GM10847 (cell line): Measurements from ENCODE around the gene LRRC71.

Experiments
- POLR2A ChIP-seq: IDR thresholded peaks from 2 replicates; pipeline ENCODE4 v1.6.1; 2011; ENCODE audit not compliant: insufficient read length; ENCODE audit errors: extremely low read depth

The LRRC71 gene

GRCh38 chr1:156928043-156928602, 7.7 kb downstream of the LRRC71 start:
- TF ChIP-seq POLR2A = no peak

- TF ChIP-seq POLR2A = no peak
These were observed 9.3 kb downstream of the LRRC71 start for GRCh38 chr1:156929596-156930238.

- TF ChIP-seq POLR2A = no peak
These were observed 10.1 kb downstream of the LRRC71 start for GRCh38 chr1:156930483-156930882.

DNA sequence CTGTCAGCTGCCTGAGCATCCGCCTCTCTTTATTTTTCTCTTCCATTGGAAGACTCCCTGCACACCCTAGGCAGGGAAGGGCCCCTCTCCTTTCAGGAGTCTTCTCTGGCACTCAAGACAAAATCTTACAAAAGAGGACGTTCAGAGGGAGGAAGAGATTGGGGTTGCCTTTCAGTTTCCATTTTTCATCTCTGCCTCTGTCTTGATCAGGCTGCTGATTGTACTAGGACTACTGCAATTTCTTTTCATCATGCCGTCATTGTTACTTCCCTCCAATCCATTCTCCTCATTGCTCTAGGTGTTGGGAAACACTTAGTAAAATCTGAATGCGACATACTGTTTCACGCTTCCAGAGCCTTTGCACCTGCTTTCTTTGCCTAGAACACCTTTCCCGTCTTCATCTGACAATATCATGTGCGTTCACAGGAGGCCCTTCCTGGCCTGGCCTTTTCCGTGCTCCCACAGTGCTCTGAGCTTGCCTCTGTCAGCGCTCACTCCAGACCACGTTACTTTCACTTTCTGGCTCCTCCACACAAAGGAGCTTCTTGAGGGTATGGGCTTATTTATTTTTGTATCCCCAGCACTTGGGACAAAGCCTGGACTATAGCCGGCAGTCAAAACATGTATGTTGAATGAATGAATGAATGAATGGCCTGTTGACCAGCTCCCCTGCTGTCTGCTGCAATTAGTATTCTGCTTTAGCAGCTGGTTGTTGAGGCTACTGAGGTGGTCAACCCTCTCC, 10.9 kb downstream of the LRRC71 start:
- TF ChIP-seq POLR2A = no peak

- TF ChIP-seq POLR2A = no peak
These were observed 11.7 kb downstream of the LRRC71 start for GRCh38 chr1:156931974-156932710.

DNA sequence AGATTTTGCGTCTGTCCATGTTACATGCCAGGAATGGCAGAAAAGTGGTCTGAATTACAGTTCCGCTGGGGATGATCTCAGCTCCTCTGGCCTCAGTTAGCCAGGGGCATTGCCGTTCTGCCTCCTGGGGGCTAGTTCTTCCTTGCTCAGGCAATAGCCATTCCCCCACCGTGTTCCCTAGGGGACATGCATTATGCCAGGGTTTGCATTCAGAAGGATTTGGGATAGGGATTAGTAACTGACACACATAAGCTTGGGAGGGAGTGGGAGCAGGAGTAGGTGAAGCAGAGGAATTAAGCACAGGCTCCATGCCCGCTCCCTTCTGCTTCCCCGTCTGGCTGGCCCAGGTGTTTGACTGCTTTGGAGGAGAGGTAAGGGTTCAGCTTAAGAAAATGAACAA, 12.7 kb downstream of the LRRC71 start:
- TF ChIP-seq POLR2A = no peak

DNA sequence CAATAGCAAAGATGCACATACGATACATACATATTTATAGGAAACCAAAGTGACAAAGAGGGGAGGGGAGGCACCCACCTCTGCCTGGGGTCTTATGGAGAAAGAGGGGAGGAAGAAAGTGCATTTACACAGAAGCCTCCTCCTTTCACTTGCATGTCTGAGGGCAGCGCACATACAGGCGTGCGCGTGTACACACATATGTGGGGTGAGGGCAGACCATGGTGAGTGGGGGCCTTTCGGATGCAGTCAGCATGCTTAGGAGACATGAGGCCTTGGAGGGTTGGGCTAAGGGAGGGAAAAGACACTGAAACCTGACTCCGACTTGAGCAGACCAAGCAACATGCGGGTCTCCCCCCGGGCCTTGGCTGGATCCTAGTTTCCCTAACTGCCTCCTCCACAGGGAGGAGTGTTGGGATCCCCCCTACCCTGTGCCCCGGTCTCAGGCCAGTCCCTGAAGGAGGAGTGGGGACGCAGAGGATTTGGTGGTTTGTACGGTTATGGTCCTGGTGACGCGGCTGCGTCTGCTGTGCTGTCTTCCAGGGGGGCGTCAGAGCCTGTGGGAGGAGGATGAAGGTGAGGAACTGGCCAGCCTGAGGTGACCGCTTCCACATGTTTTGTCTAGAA, 15.2 kb downstream of the LRRC71 start:
- TF ChIP-seq POLR2A = no peak

- TF ChIP-seq POLR2A = no peak
These were observed 15.8 kb downstream of the LRRC71 start for GRCh38 chr1:156936191-156936590.

DNA sequence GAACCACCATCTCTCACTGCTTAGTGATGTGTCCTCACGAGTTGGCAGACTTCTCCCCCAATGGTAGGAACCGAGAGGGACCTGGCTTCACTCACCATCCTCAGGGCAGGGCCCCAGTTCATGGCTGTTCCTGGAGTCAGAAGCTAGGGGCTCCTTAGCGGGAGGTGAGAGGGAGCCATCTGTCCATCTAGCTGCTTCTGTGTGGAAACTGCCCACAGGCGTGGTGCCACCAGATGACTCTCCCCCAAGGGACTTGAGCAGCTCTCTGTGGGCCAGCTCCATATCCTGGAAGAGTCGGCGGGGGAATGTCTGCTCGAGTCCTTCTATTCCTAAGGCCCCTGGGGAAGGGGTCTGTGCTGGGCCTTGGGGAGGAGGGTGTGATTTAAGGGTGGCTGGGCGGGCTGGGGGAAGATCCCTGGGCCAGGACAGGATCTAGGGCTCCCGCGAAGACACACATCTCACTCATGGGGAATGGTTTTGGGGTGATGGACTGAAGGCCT, 16.3 kb downstream of the LRRC71 start:
- TF ChIP-seq POLR2A = no peak

DNA sequence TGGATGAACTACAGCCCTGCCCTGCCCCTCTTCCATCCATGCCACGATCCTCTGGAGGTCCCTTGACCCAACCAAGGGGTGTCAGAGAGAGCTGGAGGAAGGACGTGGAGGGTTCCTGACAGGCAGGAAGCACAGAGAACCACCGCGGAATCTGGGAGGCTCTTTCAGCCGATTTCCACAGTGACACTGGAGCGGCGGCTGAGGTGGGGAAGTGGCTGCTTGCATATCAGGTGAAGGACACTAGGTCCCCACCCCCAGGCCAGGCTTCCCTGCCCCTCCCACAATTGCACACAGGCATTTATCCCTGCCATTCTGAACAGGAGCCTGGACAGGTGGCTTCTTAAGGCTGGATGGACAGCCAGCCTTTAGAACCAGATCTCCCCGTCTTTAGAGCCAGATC, 17.5 kb downstream of the LRRC71 start:
- TF ChIP-seq POLR2A = no peak

DNA sequence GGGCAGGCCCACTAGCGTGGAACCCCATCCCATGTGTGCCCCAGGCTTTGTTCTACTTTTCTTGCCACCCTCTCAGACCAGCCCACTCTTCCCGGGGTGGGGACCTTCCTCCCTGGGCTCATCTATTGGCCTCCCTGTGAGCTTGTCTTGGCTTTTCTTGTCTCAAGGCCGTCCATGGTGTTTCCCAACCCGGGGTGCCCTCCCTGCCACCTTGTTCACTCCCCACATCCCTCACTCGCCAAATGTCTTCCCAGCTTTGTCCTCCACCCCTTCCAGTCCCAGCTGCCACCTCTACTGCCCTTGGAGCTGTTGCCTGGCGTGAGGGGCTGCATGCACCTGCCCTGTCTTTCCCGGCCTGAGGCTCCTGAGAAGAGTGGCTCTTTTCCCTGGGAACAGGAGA, 18.4 kb downstream of the LRRC71 start:
- no peak for TF ChIP-seq POLR2A

DNA sequence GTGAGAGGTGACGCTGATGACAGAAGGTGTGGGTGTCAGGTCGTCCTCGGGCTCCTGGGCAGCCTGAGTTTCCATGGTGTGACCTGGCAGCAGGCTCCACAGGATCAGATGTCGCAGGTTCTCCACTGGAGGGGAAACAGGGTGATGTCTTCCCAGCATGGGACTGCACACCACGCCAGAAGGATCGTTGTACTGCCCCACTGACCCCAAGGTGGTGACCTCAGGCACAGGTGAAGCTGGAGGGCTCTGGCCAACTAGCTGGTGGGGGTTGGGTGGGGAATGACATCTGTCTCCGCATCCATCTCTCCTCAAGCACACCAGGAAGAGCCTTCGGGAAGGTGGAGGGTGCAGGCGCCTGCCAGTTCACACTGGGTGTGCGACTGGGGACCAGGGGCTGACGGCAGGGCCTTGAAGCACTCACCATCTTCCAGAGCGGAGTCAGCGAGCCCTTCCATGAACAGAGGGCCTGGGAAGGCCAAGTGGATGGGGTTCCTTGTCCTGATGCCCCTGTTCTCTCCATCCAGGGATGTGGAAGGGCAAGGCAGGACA, 19.4 kb downstream of the LRRC71 start:
- TF ChIP-seq POLR2A = no peak

GRCh38 chr1:156941675-156942074, 21.2 kb downstream of the LRRC71 start:
- no peak for TF ChIP-seq POLR2A

- no peak for TF ChIP-seq POLR2A
These were observed 21.7 kb downstream of the LRRC71 start for GRCh38 chr1:156942176-156942575.

- no peak for TF ChIP-seq POLR2A
These were observed 22.1 kb downstream of the LRRC71 start for GRCh38 chr1:156942576-156942975.
